ENCODE measurements around the gene RPAIN. TPM values are rescaled to one million over a fixed set of nuclear protein-coding genes. Genes with fewer than 3 reads are reported as not detected.

Gene RPAIN
- total RNA-seq, 1 donor from 2014 or later, result 121 TPM

GRCh38 chr17:5478992-5479391 lies 59.0 kb downstream of the RPAIN start:
- Mint-ChIP-seq H3K4me3 (no peak overlapping the region), H3K27me3 (ENCODE audit: insufficient read depth, low read depth) (no peaks in the 10 kb centered on the region), H3K27ac (no peak overlapping the region), H3K9me3 (no peaks in the 10 kb centered on the region), H3K4me1 (peaks cover 5% of the 10 kb centered on the region), H3K36me3 (peaks cover 53% of the 10 kb centered on the region)
- Histone ChIP-seq H3K4me1 (no peaks in the 10 kb centered on the region), H3F3A (ENCODE audit: low read depth) (no peaks in the 10 kb centered on the region), H3K79me2 (ENCODE audit: low read depth) (peaks cover 58% of the 10 kb centered on the region), H4K20me1 (ENCODE audit: low read depth) (no peaks in the 10 kb centered on the region), H3K36me3 (peaks cover 31% of the 10 kb centered on the region), H3K9ac (no peak overlapping the region), H3K4me2 (no peak overlapping the region), H2AFZ (replicated peaks) (no peak overlapping the region), H3K4me3 (no peak overlapping the region), H3K27me3 (no peaks in the 10 kb centered on the region), H3K27ac (no peak overlapping the region), H3K9me3 (ENCODE audit: low read depth) (no peaks in the 10 kb centered on the region)
- no peak for DNase-seq (ENCODE audit: low spot score)
- TF ChIP-seq CTCF (IDR thresholded peaks at IDR 0.05) (no peak), EZH2 (IDR thresholded peaks at IDR 0.05) (no peak), EZH2phosphoT487 (IDR thresholded peaks at IDR 0.05) (no peak)

DNA sequence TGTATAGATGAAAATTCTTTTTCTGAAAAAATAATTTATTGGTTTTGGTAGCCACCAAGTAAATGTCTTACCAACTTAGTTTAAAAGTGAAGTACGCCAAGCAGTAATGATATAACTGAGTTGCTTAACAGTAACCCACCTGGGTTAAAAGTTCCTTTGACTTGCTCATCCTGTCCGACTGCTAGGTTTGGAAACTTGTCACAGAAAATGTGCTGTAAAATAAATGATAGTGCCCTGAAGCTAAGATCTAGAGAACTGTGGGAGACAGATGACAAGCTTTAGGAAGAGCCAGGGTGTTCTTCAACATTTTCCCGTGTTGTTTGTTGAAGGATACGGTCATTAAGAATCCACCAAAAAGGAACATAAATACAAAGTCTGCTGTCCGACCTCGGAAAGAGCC lies 61.0 kb downstream of the RPAIN start:
- Histone ChIP-seq H2AFZ (replicated peaks) (no peak overlapping the region), H3K4me3 (no peak overlapping the region), H3K79me2 (ENCODE audit: low read depth) (peaks cover 74% of the 10 kb centered on the region), H3K9me3 (ENCODE audit: low read depth) (no peaks in the 10 kb centered on the region), H3K27ac (no peak overlapping the region), H3F3A (ENCODE audit: low read depth) (no peaks in the 10 kb centered on the region), H3K4me1 (peaks cover 5% of the 10 kb centered on the region), H3K27me3 (no peaks in the 10 kb centered on the region), H3K36me3 (peaks cover 27% of the 10 kb centered on the region), H4K20me1 (ENCODE audit: low read depth) (no peaks in the 10 kb centered on the region), H3K4me2 (no peak overlapping the region), H3K9ac (no peak overlapping the region)
- H3K27me3 Mint-ChIP-seq (ENCODE audit: insufficient read depth, low read depth), result no peaks in the 10 kb centered on the region
- TF ChIP-seq CTCF (IDR thresholded peaks at IDR 0.05) (no peak), EZH2phosphoT487 (IDR thresholded peaks at IDR 0.05) (no peak)
- no peaks in the 10 kb centered on the region for H3K9me3 Mint-ChIP-seq
- H3K4me3 Mint-ChIP-seq, result no peak overlapping the region
- H3K27ac Mint-ChIP-seq, result no peak overlapping the region
- peaks cover 16% of the 10 kb centered on the region for H3K4me1 Mint-ChIP-seq
- DNase-seq (ENCODE audit: low spot score), result no peak
- H3K36me3 Mint-ChIP-seq, result peaks cover 48% of the 10 kb centered on the region

DNA sequence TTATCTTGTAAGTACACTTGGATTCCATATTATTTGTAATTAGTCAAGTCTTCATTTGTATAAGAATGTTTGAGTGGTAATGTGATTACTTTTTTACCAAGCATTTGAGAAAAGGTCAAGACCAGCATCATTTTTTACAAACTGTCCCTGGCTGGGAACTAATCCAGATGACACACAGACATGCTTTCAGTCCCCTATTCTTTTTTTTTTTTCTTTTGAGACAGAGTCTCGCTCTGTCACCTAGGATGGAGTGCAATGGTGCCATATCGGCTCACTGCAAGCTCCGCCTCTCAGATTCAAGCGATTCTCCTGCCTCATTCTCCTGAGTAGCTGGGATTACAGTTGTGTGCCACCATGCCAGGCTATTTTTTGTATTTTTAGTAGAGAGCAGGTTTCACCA lies 61.5 kb downstream of the RPAIN start:
- DNase-seq (ENCODE audit: low spot score), result no peak
- Histone ChIP-seq H2AFZ (replicated peaks) (no peak overlapping the region), H3K9ac (no peak overlapping the region), H3K27ac (no peak overlapping the region), H3K4me1 (peaks cover 5% of the 10 kb centered on the region), H3K9me3 (ENCODE audit: low read depth) (no peaks in the 10 kb centered on the region), H3K36me3 (peaks cover 27% of the 10 kb centered on the region), H4K20me1 (ENCODE audit: low read depth) (no peaks in the 10 kb centered on the region), H3K79me2 (ENCODE audit: low read depth) (peaks cover 74% of the 10 kb centered on the region), H3K4me3 (no peak overlapping the region), H3K4me2 (no peak overlapping the region), H3K27me3 (no peaks in the 10 kb centered on the region), H3F3A (ENCODE audit: low read depth) (peaks cover 1% of the 10 kb centered on the region)
- Mint-ChIP-seq H3K4me1 (peaks cover 16% of the 10 kb centered on the region), H3K4me3 (no peak overlapping the region), H3K9me3 (no peaks in the 10 kb centered on the region), H3K27ac (no peak overlapping the region), H3K36me3 (peaks cover 48% of the 10 kb centered on the region), H3K27me3 (ENCODE audit: insufficient read depth, low read depth) (no peaks in the 10 kb centered on the region)
- TF ChIP-seq EZH2phosphoT487 (IDR thresholded peaks at IDR 0.05), result no peak
- TF ChIP-seq CTCF (IDR thresholded peaks at IDR 0.05), result no peak
- TF ChIP-seq EZH2 (IDR thresholded peaks at IDR 0.05), result no peak

Other genes starting within 250 kb of the RPAIN start
- gene ZNF594, start 228.3 kb upstream of the RPAIN start, total RNA-seq (ENCODE audit: low replicate concordance), result 19.5 and 25.3 TPM in 2 replicates
- gene SCIMP, start 185.3 kb upstream of the RPAIN start, total RNA-seq (ENCODE audit: low replicate concordance), result not detected in 2 replicates
- gene RABEP1, start 137.9 kb upstream of the RPAIN start, total RNA-seq (ENCODE audit: low replicate concordance), result 43.2 and 50.0 TPM in 2 replicates
- 117 and 135 TPM in 2 replicates for gene NUP88, start 520 bp upstream of the RPAIN start, total RNA-seq (ENCODE audit: low replicate concordance)
- gene C1QBP, start 19.0 kb downstream of the RPAIN start, total RNA-seq (ENCODE audit: low replicate concordance), result 204 and 254 TPM in 2 replicates
- gene DHX33, start 48.8 kb downstream of the RPAIN start, total RNA-seq (ENCODE audit: low replicate concordance), result 15.0 and 19.0 TPM in 2 replicates
- 40.9 and 47.8 TPM in 2 replicates for gene DERL2, start 66.0 kb downstream of the RPAIN start, total RNA-seq (ENCODE audit: low replicate concordance)
- gene MIS12, start 66.4 kb downstream of the RPAIN start, total RNA-seq (ENCODE audit: low replicate concordance), result 36.5 and 53.7 TPM in 2 replicates
- gene NLRP1, start 164.3 kb downstream of the RPAIN start, total RNA-seq (ENCODE audit: low replicate concordance), result 29.3 and 88.3 TPM in 2 replicates

Measured in neural progenitor cell (in vitro differentiated cells).